Adrenal gland (tissue), 12 donors: ENCODE measurements around the gene SAFB. TPM values are rescaled to one million over a fixed set of nuclear protein-coding genes. Genes with fewer than 3 reads are reported as not detected.

Source experiments
- DNase-seq, 7 donors: peaks; one replicate each; pipeline ENCODE4 v3.0.0-alpha.2; 2019 to 2020
- H3K27ac ChIP-seq, 5 donors: fragments of 200-600 bp; sonication (generic) in 4 of 5; 1 replicate in 3 of 5; 2 replicates in 2 of 5; pipeline versions ENCODE4 v1.5.1 to v1.8.0; 2016 to 2020; ENCODE audit warnings: mild to moderate bottlenecking in 1 of 5
- H3K27me3 ChIP-seq: fragments of 200-600 bp; 2 replicates; pipeline ENCODE4 v1.8.0; 2021
- H3K36me3 ChIP-seq, 2 donors: fragments of 200-600 bp; replicated peaks in 1 of 2; 1 replicate in 1 of 2; 2 replicates in 1 of 2; pipeline versions ENCODE4 v1.5.1 to v1.8.0; 2018 to 2022
- H3K4me1 ChIP-seq, 2 donors: fragments of 200-600 bp; replicated peaks in 1 of 2; 1 replicate in 1 of 2; 2 replicates in 1 of 2; pipeline versions ENCODE4 v1.5.1 to v1.8.0; 2018 to 2021
- H3K4me3 ChIP-seq, 4 donors: fragments of 200-600 bp; sonication (generic) in 3 of 4; one replicate each; pipeline ENCODE4 v1.5.1; 2016 to 2018
- H3K9me3 ChIP-seq, 3 donors: fragments of 200-600 bp; sonication (generic) in 1 of 3; replicated peaks in 1 of 3; 1 replicate in 2 of 3; 2 replicates in 1 of 3; pipeline versions ENCODE4 v1.5.1 to v1.8.0; 2016 to 2021
- CTCF ChIP-seq, 6 experiments: fragments of 450-650 bp in 4 of 6; fragments of 200-600 bp in 2 of 6; sonication (generic) in 1 of 6; IDR thresholded peaks; 1 replicate in 5 of 6; 2 replicates in 1 of 6; pipeline versions ENCODE4 v1.5.1 to v1.8.0; 2016 to 2021; ENCODE audit warnings: antibody characterized with exemption in 6 of 6, mild to moderate bottlenecking in 2 of 6, moderate library complexity in 1 of 6
- POLR2A ChIP-seq, 2 donors: fragments of 450-650 bp; IDR thresholded peaks; one replicate each; pipeline ENCODE4 v1.6.1; 2017; ENCODE audit warnings: antibody characterized with exemption in 2 of 2, mild to moderate bottlenecking in 2 of 2, moderate library complexity in 1 of 2
- WGBS, 4 donors: extraction: QIAGEN DNeasy Blood & Tissue Kit in 2 of 4; methylation state at CpG; one replicate each; pipeline versions ENCODE4 v1.1.5 to v1.1.7; 2013 to 2017; 5-methylcytosine and 5-hydroxymethylcytosine counted together
- intact Hi-C, 2 donors: fragments of 100-400 bp; cut with DNase I; formaldehyde crosslinking; loops; one replicate each; pipeline versions ENCODE4 v1.14.1 to v1.15.0; 2022 to 2023
- polyA plus RNA-seq, 3 donors: library from polyadenylated mRNA; stranded (reverse); fragments of 200-250 nt in 2 of 3; fragments of 350-450 nt in 1 of 3; fragmentation: Illumina TruSeq in 1 of 3; extraction: RNeasy Lipid Tissue Mini Kit (QIAGEN cat#74804) in 1 of 3; gene quantifications; one replicate each; pipeline ENCODE4 v1.2.3, GENCODE V29; 2013 to 2014
- total RNA-seq, 9 donors: library from RNA; depleted of rRNA in 4 of 9; stranded (reverse); fragments of >200 nt in 4 of 9; fragments of 120-200 nt in 1 of 9; fragmentation: NEBNext Ultra II Directional in 1 of 9; extraction: Animal tissue kit (Norgen Biotek cat#: 25700) in 1 of 9; gene quantifications; one replicate each; pipeline versions ENCODE4 v1.1.0 to v1.2.4, GENCODE V29; 2013 to 2023
- donor health status: healthy with polysubstance abuse.
- donor health status: Bipolar disorder and iron deficiency.
- donor health status: DM: yes; HTN: yes; CAD: no.
- donor health status: DM: no; HTN: no; CAD: no.
- donor health status: DM: no; HTN: no; CAD: no.
- donor health status: DM: yes; HTN: yes; CAD: no.

Gene SAFB
- total and polyA plus RNA-seq, 12 donors, result 38.4 to 125 (median 55.5) TPM

- TF ChIP-seq POLR2A (IDR thresholded peaks at IDR 0.05) (no peak), CTCF (IDR thresholded peaks at IDR 0.05) (no peak)
- H3K36me3 ChIP-seq, result peaks cover 0 to 74% of the 10 kb centered on the region in 2 donors
- WGBS, 4 donors, result 66 to 86% (median 84%) methylated on average over 6 to 16 of the region's 16 CpGs
Measured at GRCh38 chr19:5705552-5705951, 82.7 kb downstream of the SAFB start.

GRCh38 chr19:5706876-5707573 lies 84.1 kb downstream of the SAFB start:
- H3K36me3 ChIP-seq, result peaks cover 0 to 83% of the 10 kb centered on the region in 2 donors
- no peaks in the 10 kb centered on the region for H3K27me3 ChIP-seq
- no peaks in the 10 kb centered on the region for H3K9me3 ChIP-seq
- peak in 3 of 7 donors; percentile 26 to 33 (median 28) for DNase-seq
- H3K4me3 ChIP-seq, result no peak overlapping the region
- no peak overlapping the region for H3K27ac ChIP-seq
- 91 to 93% (median 93%) methylated on average over 20 to 35 of the region's 35 CpGs for WGBS, 4 donors
- intact Hi-C loops, result no loop called here
- H3K4me1 ChIP-seq, result peaks cover 0 to 20% of the 10 kb centered on the region in 2 donors
- TF ChIP-seq CTCF (IDR thresholded peaks at IDR 0.05) (no peak), POLR2A (IDR thresholded peaks at IDR 0.05) (no peak)

More at GRCh38 chr19:5705552-5705951, 82.7 kb downstream of the SAFB start:
- H3K27ac ChIP-seq, result peak overlapping the region in 1 of 5 donors; percentile 79
- H3K27me3 ChIP-seq, result no peaks in the 10 kb centered on the region
- H3K9me3 ChIP-seq, result no peaks in the 10 kb centered on the region
- H3K4me1 ChIP-seq, result peaks cover 0 to 20% of the 10 kb centered on the region in 2 donors
- intact Hi-C loops, result no loop called here
- DNase-seq, result peak in 2 of 7 donors; percentile 34 to 35
- no peak overlapping the region for H3K4me3 ChIP-seq

GRCh38 chr19:5707576-5708575 lies 85.0 kb downstream of the SAFB start:
- DNase-seq, result peak in 3 of 7 donors; percentile 29 to 38 (median 34)

DNA sequence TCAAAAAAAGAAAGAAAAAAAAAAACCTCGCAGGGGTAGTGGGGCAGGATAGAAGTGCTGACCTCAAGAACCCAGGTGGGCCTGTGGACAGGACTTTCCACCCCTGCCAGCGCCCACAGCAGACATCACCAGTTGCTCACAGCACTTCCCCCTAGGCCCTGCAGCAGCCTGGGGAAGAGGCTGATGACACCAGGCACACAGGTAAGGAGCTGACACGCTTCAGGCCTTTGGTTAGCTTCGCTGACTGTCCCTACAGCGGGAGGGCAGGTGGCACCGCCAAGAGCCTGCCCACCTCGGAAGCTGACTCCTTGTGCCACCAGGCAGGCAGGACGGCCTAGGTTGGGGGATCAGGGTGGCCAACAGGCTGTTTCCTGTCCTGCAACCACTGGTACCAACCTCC lies 88.1 kb downstream of the SAFB start:
- DNase-seq, result no peak
- H3K9me3 ChIP-seq, result no peaks in the 10 kb centered on the region
- H3K4me1 ChIP-seq, result peaks cover 0 to 13% of the 10 kb centered on the region in 2 donors
- intact Hi-C loops, result no loop called here
- H3K27me3 ChIP-seq, result no peaks in the 10 kb centered on the region
- H3K4me3 ChIP-seq, result no peak overlapping the region
- no peak overlapping the region for H3K27ac ChIP-seq
- TF ChIP-seq POLR2A (IDR thresholded peaks at IDR 0.05) (no peak), CTCF (IDR thresholded peaks at IDR 0.05) (no peak)
- WGBS, 4 donors, result 89 to 97% (median 91%) methylated on average over 5 to 8 of the region's 8 CpGs
- peaks cover 0 to 75% of the 10 kb centered on the region in 2 donors for H3K36me3 ChIP-seq

More at GRCh38 chr19:5707576-5708575, 85.0 kb downstream of the SAFB start:
- Histone ChIP-seq H3K27me3 (no peaks in the 10 kb centered on the region), H3K4me3 (no peak overlapping the region), H3K27ac (peak overlapping the region in 3 of 5 donors; percentile 75 to 85 (median 85)), H3K36me3 (peaks cover 0 to 92% of the 10 kb centered on the region in 2 donors), H3K9me3 (no peaks in the 10 kb centered on the region), H3K4me1 (peaks cover 0 to 20% of the 10 kb centered on the region in 2 donors)
- WGBS, 4 donors, result 84 to 91% (median 87%) methylated on average over 13 to 37 of the region's 37 CpGs
- no peak for TF ChIP-seq POLR2A (IDR thresholded peaks at IDR 0.05)
- intact Hi-C loops, result no loop called here
